GM12891 (cell line): ENCODE data around the gene CHSY1.

Experiments
- POLR2A ChIP-seq: IDR thresholded peaks from 2 replicates; pipeline ENCODE4 v1.6.1; 2011; ENCODE audit warnings: low read depth, low read length, control low read depth
- POLR2AphosphoS5 ChIP-seq: IDR thresholded peaks from 2 replicates; pipeline ENCODE4 v1.6.1; 2011; ENCODE audit warnings: low read depth, low read length, control low read depth
- POU2F2 ChIP-seq: IDR thresholded peaks from 2 replicates; pipeline ENCODE4 v1.6.1; 2011; ENCODE audit warnings: low read depth, mild to moderate bottlenecking, control low read depth, low read length, moderate library complexity
- SPI1 ChIP-seq: IDR thresholded peaks from 2 replicates; pipeline ENCODE4 v1.6.1; 2011; ENCODE audit warnings: low read depth, low read length, control low read depth
- TAF1 ChIP-seq: IDR thresholded peaks from 2 replicates; pipeline ENCODE4 v1.6.1; 2011; ENCODE audit warnings: low read depth, low read length, control low read depth

DNA sequence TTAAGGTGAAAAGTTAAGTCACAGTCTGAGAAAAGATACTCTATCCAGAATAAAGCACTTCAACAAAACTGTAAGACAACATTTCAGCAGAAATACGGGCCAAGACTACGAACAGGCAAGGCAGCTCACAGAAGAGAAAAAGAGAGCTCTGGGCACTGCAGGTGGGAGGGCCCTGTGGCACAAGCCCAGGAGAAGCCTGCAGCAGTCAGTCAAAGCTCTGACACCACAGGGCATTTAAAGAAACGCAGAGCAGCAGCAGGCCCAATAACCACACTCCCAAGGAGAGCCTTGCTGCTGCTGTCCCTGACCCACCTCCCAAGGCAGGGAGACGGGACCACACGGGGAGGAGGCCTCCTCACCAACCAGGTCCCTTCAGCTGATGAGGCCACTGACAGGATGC is 19.2 kb downstream of the CHSY1 start:
- no peak for TF ChIP-seq POLR2A
- TF ChIP-seq TAF1: no peak
- TF ChIP-seq SPI1: no peak
- TF ChIP-seq POLR2AphosphoS5: no peak
- no peak for TF ChIP-seq POU2F2
